Measurements from ENCODE around the gene ADPRHL1.
A peak's percentile ranks its signal among the peaks of the same experiment; 100 is the strongest.

The ADPRHL1 gene

GRCh38 chr13:113490496-113491417 is 37.5 kb upstream of the ADPRHL1 start, which contains the start of gene DCUN1D2:
Gene DCUN1D2 (minus strand): TSS chr13:113490711. CDS start chr13:113490669, 42 bp downstream.
- peak within 1 kb of the TSS; percentile 80 to 85 for H3K4me3 ChIP-seq (ENCODE audit: low read depth in 1 of 2, low read length in 2 of 2)
- peaks cover 3 to 4% of the 10 kb centered on the region in 2 donors for H3K36me3 ChIP-seq (ENCODE audit: control insufficient read depth in 1 of 2, insufficient read depth in 2 of 2, low read length in 2 of 2)
- H3K27me3 ChIP-seq (ENCODE audit: low read depth, low read length), result no peaks in the 10 kb centered on the region
- H3K27ac ChIP-seq (ENCODE audit: low read length), result peak within 1 kb of the TSS; percentile 70
- no peaks in the 10 kb centered on the region for H3K9me3 ChIP-seq (ENCODE audit: control insufficient read depth in 1 of 2, low read length in 2 of 2)
- H3K4me1 ChIP-seq (ENCODE audit: control insufficient read depth in 1 of 2, insufficient read depth in 2 of 2, low read length in 2 of 2), result peaks cover 23 to 52% of the 10 kb centered on the region in 2 donors

GRCh38 chr13:113489549-113490495 is 36.5 kb upstream of the ADPRHL1 start:
- H3K36me3 ChIP-seq (ENCODE audit: control insufficient read depth in 1 of 2, insufficient read depth in 2 of 2, low read length in 2 of 2), result peaks cover 0 to 4% of the 10 kb centered on the region in 2 donors
- H3K4me1 ChIP-seq (ENCODE audit: control insufficient read depth in 1 of 2, insufficient read depth in 2 of 2, low read length in 2 of 2), result peaks cover 23 to 53% of the 10 kb centered on the region in 2 donors
- H3K27ac ChIP-seq (ENCODE audit: low read length), result peak overlapping the region; percentile 39
- H3K4me3 ChIP-seq (ENCODE audit: low read depth in 1 of 2, low read length in 2 of 2), result peak overlapping the region; percentile 80 to 85
- no peaks in the 10 kb centered on the region for H3K27me3 ChIP-seq (ENCODE audit: low read depth, low read length)
- no peaks in the 10 kb centered on the region for H3K9me3 ChIP-seq (ENCODE audit: control insufficient read depth in 1 of 2, low read length in 2 of 2)

- no peak overlapping the region for H3K27ac ChIP-seq (ENCODE audit: low read length)
- H3K36me3 ChIP-seq (ENCODE audit: control insufficient read depth in 1 of 2, insufficient read depth in 2 of 2, low read length in 2 of 2), result peaks cover 0 to 4% of the 10 kb centered on the region in 2 donors
- no peaks in the 10 kb centered on the region for H3K27me3 ChIP-seq (ENCODE audit: low read depth, low read length)
- H3K9me3 ChIP-seq (ENCODE audit: control insufficient read depth in 1 of 2, low read length in 2 of 2), result no peaks in the 10 kb centered on the region
- peak overlapping the region; percentile 80 to 85 for H3K4me3 ChIP-seq (ENCODE audit: low read depth in 1 of 2, low read length in 2 of 2)
- peaks cover 23 to 60% of the 10 kb centered on the region in 2 donors for H3K4me1 ChIP-seq (ENCODE audit: control insufficient read depth in 1 of 2, insufficient read depth in 2 of 2, low read length in 2 of 2)
These were observed 35.9 kb upstream of the ADPRHL1 start for GRCh38 chr13:113489171-113489548.

GRCh38 chr13:113488283-113488682 is 35.0 kb upstream of the ADPRHL1 start:
- no peak overlapping the region for H3K27ac ChIP-seq (ENCODE audit: low read length)
- H3K9me3 ChIP-seq (ENCODE audit: control insufficient read depth in 1 of 2, low read length in 2 of 2), result no peaks in the 10 kb centered on the region
- no peaks in the 10 kb centered on the region for H3K36me3 ChIP-seq (ENCODE audit: control insufficient read depth in 1 of 2, insufficient read depth in 2 of 2, low read length in 2 of 2)
- peaks cover 18 to 61% of the 10 kb centered on the region in 2 donors for H3K4me1 ChIP-seq (ENCODE audit: control insufficient read depth in 1 of 2, insufficient read depth in 2 of 2, low read length in 2 of 2)
- H3K27me3 ChIP-seq (ENCODE audit: low read depth, low read length), result no peaks in the 10 kb centered on the region
- H3K4me3 ChIP-seq (ENCODE audit: low read depth in 1 of 2, low read length in 2 of 2), result no peak overlapping the region

GRCh38 chr13:113486698-113487097 is 33.4 kb upstream of the ADPRHL1 start:
- H3K9me3 ChIP-seq (ENCODE audit: control insufficient read depth in 1 of 2, low read length in 2 of 2), result no peaks in the 10 kb centered on the region
- H3K4me3 ChIP-seq (ENCODE audit: low read depth in 1 of 2, low read length in 2 of 2), result no peak overlapping the region
- no peak overlapping the region for H3K27ac ChIP-seq (ENCODE audit: low read length)
- no peaks in the 10 kb centered on the region for H3K27me3 ChIP-seq (ENCODE audit: low read depth, low read length)
- H3K36me3 ChIP-seq (ENCODE audit: control insufficient read depth in 1 of 2, insufficient read depth in 2 of 2, low read length in 2 of 2), result no peaks in the 10 kb centered on the region
- peaks cover 12 to 46% of the 10 kb centered on the region in 2 donors for H3K4me1 ChIP-seq (ENCODE audit: control insufficient read depth in 1 of 2, insufficient read depth in 2 of 2, low read length in 2 of 2)

- H3K4me3 ChIP-seq (ENCODE audit: low read depth in 1 of 2, low read length in 2 of 2), result no peak overlapping the region
- H3K4me1 ChIP-seq (ENCODE audit: control insufficient read depth in 1 of 2, insufficient read depth in 2 of 2, low read length in 2 of 2), result peaks cover 12 to 43% of the 10 kb centered on the region in 2 donors
- H3K36me3 ChIP-seq (ENCODE audit: control insufficient read depth in 1 of 2, insufficient read depth in 2 of 2, low read length in 2 of 2), result no peaks in the 10 kb centered on the region
- H3K9me3 ChIP-seq (ENCODE audit: control insufficient read depth in 1 of 2, low read length in 2 of 2), result no peaks in the 10 kb centered on the region
- no peak overlapping the region for H3K27ac ChIP-seq (ENCODE audit: low read length)
- no peaks in the 10 kb centered on the region for H3K27me3 ChIP-seq (ENCODE audit: low read depth, low read length)
These were observed 32.3 kb upstream of the ADPRHL1 start for GRCh38 chr13:113485545-113485944.

- H3K4me3 ChIP-seq (ENCODE audit: low read depth in 1 of 2, low read length in 2 of 2), result no peak overlapping the region
- no peak overlapping the region for H3K27ac ChIP-seq (ENCODE audit: low read length)
- H3K36me3 ChIP-seq (ENCODE audit: control insufficient read depth in 1 of 2, insufficient read depth in 2 of 2, low read length in 2 of 2), result peaks cover 6% of the 10 kb centered on the region in 2 donors
- H3K27me3 ChIP-seq (ENCODE audit: low read depth, low read length), result no peaks in the 10 kb centered on the region
- no peaks in the 10 kb centered on the region for H3K9me3 ChIP-seq (ENCODE audit: control insufficient read depth in 1 of 2, low read length in 2 of 2)
- H3K4me1 ChIP-seq (ENCODE audit: control insufficient read depth in 1 of 2, insufficient read depth in 2 of 2, low read length in 2 of 2), result peaks cover 4 to 29% of the 10 kb centered on the region in 2 donors
These were observed 30.4 kb upstream of the ADPRHL1 start for GRCh38 chr13:113483504-113484293.

GRCh38 chr13:113483081-113483480 is 29.8 kb upstream of the ADPRHL1 start:
- Histone ChIP-seq H3K36me3 (ENCODE audit: control insufficient read depth in 1 of 2, insufficient read depth in 2 of 2, low read length in 2 of 2) (peaks cover 6 to 9% of the 10 kb centered on the region in 2 donors), H3K9me3 (ENCODE audit: control insufficient read depth in 1 of 2, low read length in 2 of 2) (no peaks in the 10 kb centered on the region), H3K4me1 (ENCODE audit: control insufficient read depth in 1 of 2, insufficient read depth in 2 of 2, low read length in 2 of 2) (peaks cover 0 to 23% of the 10 kb centered on the region in 2 donors), H3K4me3 (ENCODE audit: low read depth in 1 of 2, low read length in 2 of 2) (no peak overlapping the region), H3K27me3 (ENCODE audit: low read depth, low read length) (no peaks in the 10 kb centered on the region), H3K27ac (ENCODE audit: low read length) (no peak overlapping the region)

GRCh38 chr13:113479179-113479578 is 25.9 kb upstream of the ADPRHL1 start:
- Histone ChIP-seq H3K27ac (ENCODE audit: low read length) (no peak overlapping the region), H3K9me3 (ENCODE audit: control insufficient read depth in 1 of 2, low read length in 2 of 2) (no peaks in the 10 kb centered on the region), H3K27me3 (ENCODE audit: low read depth, low read length) (no peaks in the 10 kb centered on the region), H3K36me3 (ENCODE audit: control insufficient read depth in 1 of 2, insufficient read depth in 2 of 2, low read length in 2 of 2) (peaks cover 16 to 36% of the 10 kb centered on the region in 2 donors), H3K4me1 (ENCODE audit: control insufficient read depth in 1 of 2, insufficient read depth in 2 of 2, low read length in 2 of 2) (peaks cover 0 to 5% of the 10 kb centered on the region in 2 donors), H3K4me3 (ENCODE audit: low read depth in 1 of 2, low read length in 2 of 2) (no peak overlapping the region)

- peaks cover 16 to 41% of the 10 kb centered on the region in 2 donors for H3K36me3 ChIP-seq (ENCODE audit: control insufficient read depth in 1 of 2, insufficient read depth in 2 of 2, low read length in 2 of 2)
- no peak overlapping the region for H3K4me3 ChIP-seq (ENCODE audit: low read depth in 1 of 2, low read length in 2 of 2)
- no peaks in the 10 kb centered on the region for H3K4me1 ChIP-seq (ENCODE audit: control insufficient read depth in 1 of 2, insufficient read depth in 2 of 2, low read length in 2 of 2)
- no peak overlapping the region for H3K27ac ChIP-seq (ENCODE audit: low read length)
- H3K9me3 ChIP-seq (ENCODE audit: control insufficient read depth in 1 of 2, low read length in 2 of 2), result no peaks in the 10 kb centered on the region
- H3K27me3 ChIP-seq (ENCODE audit: low read depth, low read length), result no peaks in the 10 kb centered on the region
These were observed 24.4 kb upstream of the ADPRHL1 start for GRCh38 chr13:113477724-113478123.
